A673 (cell line): Measurements from ENCODE around the gene GALNT16. TPM values are rescaled to one million over a fixed set of nuclear protein-coding genes. Genes with fewer than 3 reads are reported as not detected.

ENCODE experiments used
- BruUV-seq: library from RNA; stranded (reverse); fragments of 400-500 nt; replicated peaks from 2 replicates; lab custom pipeline; 2021; lab: Mats Ljungman, UMichigan
- CTCF ChIA-PET: fragments of 300-600 bp; sonication (Branson Sonifier 250); formaldehyde crosslinking; loops from one replicate; lab custom pipeline; 2022; ENCODE audit warnings: antibody characterized with exemption; lab: Charles Lee
- POLR2A ChIA-PET: fragments of 300-600 bp; sonication (Branson Sonifier 250); formaldehyde crosslinking; loops from one replicate; lab custom pipeline; 2022; ENCODE audit warnings: antibody characterized with exemption; ENCODE audit not compliant: low non-redundant PET; lab: Charles Lee
- DNase-seq: peaks from one replicate; pipeline ENCODE4 v3.0.0-alpha.2; 2015; ENCODE audit warnings: low spot score
- H3K27ac ChIP-seq: fragments of 200-600 bp; sonication (generic); 2 replicates; pipeline ENCODE4 v1.5.1; 2016; ENCODE audit warnings: mixed run types, low read depth, mild to moderate bottlenecking, mixed read lengths, antibody characterized with exemption, low read length; ENCODE audit not compliant: poor library complexity, severe bottlenecking
- H3K27me3 ChIP-seq: fragments of 200-600 bp; sonication (generic); replicated peaks from 2 replicates; pipeline ENCODE4 v1.6.1; 2017; ENCODE audit warnings: mixed run types, low read depth, mild to moderate bottlenecking, mixed read lengths, antibody characterized with exemption, low read length; ENCODE audit not compliant: insufficient read depth, poor library complexity
- H3K36me3 ChIP-seq: fragments of 200-600 bp; sonication (generic); 2 replicates; pipeline ENCODE4 v1.6.1; 2016; ENCODE audit warnings: mixed run types, mild to moderate bottlenecking, mixed read lengths, antibody characterized with exemption, low read length; ENCODE audit not compliant: insufficient read depth, poor library complexity, severe bottlenecking
- H3K4me1 ChIP-seq: fragments of 200-600 bp; sonication (generic); 2 replicates; pipeline ENCODE4 v1.6.1; 2017; ENCODE audit warnings: mixed run types, mild to moderate bottlenecking, mixed read lengths, antibody characterized with exemption, low read length; ENCODE audit not compliant: insufficient read depth, poor library complexity, severe bottlenecking
- H3K4me3 ChIP-seq: fragments of 200-600 bp; sonication (generic); 2 replicates; pipeline ENCODE4 v1.5.1; 2016; ENCODE audit warnings: low read depth, mixed run types, mild to moderate bottlenecking, mixed read lengths, low read length; ENCODE audit not compliant: poor library complexity, severe bottlenecking
- H3K9me3 ChIP-seq: fragments of 200-600 bp; sonication (generic); 2 replicates; pipeline ENCODE4 v1.6.1; 2016; ENCODE audit warnings: mixed run types, low read depth, mild to moderate bottlenecking, mixed read lengths, antibody characterized with exemption, low read length; ENCODE audit not compliant: poor library complexity, severe bottlenecking
- EZH2 ChIP-seq: fragments of 200-600 bp; sonication (generic); IDR thresholded peaks from 2 replicates; pipeline ENCODE4 v1.6.1; 2017; ENCODE audit warnings: borderline replicate concordance, low read depth, mild to moderate bottlenecking, mixed read lengths, antibody characterized with exemption, low read length; ENCODE audit not compliant: poor library complexity, severe bottlenecking
- intact Hi-C: fragments of 100-400 bp; cut with micrococcal nuclease; formaldehyde crosslinking; loops from one replicate; pipeline ENCODE4 v1.10.0; 2022; ENCODE audit not compliant: unreplicated experiment
- total RNA-seq: library from RNA; stranded (reverse); gene quantifications from 2 replicates; pipeline ENCODE4 v1.2.3, GENCODE V29; 2021
- TF ChIP-seq, protein P1 (sequence below): fragments of 300-800, 200-600 bp; sonication (generic); conservative IDR thresholded peaks from 2 replicates; pipeline ENCODE4 v1.5.1; 2017; ENCODE audit warnings: low read depth, mild to moderate bottlenecking, antibody characterized with exemption, low read length, moderate library complexity, mixed read lengths

GALNT16 gene
- total RNA-seq, 1 experiment from 2014 or later: 0.32 TPM

DNA sequence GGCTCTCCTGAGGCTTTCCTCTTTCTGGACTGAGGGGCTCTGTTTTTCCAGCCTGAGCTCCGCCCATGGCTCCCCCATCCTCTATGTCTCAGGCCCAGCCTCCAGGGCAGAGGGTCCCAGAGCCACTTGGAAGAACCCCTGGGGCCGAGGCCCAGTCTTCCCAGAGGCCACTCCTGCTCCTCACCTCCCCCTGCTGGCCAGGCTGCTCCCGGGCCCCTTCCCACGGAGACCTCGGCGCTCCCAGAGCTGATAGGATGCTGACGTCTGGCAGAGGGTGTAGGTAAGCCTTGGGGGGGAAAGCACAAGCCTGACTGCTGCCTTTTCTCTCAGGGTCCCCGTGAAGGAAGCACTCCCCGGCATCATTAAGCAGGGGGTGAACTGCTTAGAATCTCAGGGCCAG lies 86.8 kb downstream of the GALNT16 start:
- H3K4me3 ChIP-seq: no peak overlapping the region
- no peaks in the 10 kb centered on the region for H3K9me3 ChIP-seq
- peak; percentile 48 for DNase-seq
- TF ChIP-seq EZH2: no peak
- TF ChIP-seq, protein P1, sequence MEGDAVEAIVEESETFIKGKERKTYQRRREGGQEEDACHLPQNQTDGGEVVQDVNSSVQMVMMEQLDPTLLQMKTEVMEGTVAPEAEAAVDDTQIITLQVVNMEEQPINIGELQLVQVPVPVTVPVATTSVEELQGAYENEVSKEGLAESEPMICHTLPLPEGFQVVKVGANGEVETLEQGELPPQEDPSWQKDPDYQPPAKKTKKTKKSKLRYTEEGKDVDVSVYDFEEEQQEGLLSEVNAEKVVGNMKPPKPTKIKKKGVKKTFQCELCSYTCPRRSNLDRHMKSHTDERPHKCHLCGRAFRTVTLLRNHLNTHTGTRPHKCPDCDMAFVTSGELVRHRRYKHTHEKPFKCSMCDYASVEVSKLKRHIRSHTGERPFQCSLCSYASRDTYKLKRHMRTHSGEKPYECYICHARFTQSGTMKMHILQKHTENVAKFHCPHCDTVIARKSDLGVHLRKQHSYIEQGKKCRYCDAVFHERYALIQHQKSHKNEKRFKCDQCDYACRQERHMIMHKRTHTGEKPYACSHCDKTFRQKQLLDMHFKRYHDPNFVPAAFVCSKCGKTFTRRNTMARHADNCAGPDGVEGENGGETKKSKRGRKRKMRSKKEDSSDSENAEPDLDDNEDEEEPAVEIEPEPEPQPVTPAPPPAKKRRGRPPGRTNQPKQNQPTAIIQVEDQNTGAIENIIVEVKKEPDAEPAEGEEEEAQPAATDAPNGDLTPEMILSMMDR: peak; percentile 67
- intact Hi-C loops: loop anchor here (5.0 kb wide), 1 partner anchor 219 kb away; no protein-coding TSS in a partner anchor
- no peaks in the 10 kb centered on the region for H3K36me3 ChIP-seq
- ChIA-PET POLR2A (no interaction called here), CTCF (interaction anchor here (0.7 kb wide), 1 partner anchor 84 kb away, joined by 6 read pairs; no protein-coding TSS in a partner anchor)
- H3K27me3 ChIP-seq: no peaks in the 10 kb centered on the region
- BruUV-seq: no TSS peak
- H3K27ac ChIP-seq: no peak overlapping the region
- no peaks in the 10 kb centered on the region for H3K4me1 ChIP-seq

DNA sequence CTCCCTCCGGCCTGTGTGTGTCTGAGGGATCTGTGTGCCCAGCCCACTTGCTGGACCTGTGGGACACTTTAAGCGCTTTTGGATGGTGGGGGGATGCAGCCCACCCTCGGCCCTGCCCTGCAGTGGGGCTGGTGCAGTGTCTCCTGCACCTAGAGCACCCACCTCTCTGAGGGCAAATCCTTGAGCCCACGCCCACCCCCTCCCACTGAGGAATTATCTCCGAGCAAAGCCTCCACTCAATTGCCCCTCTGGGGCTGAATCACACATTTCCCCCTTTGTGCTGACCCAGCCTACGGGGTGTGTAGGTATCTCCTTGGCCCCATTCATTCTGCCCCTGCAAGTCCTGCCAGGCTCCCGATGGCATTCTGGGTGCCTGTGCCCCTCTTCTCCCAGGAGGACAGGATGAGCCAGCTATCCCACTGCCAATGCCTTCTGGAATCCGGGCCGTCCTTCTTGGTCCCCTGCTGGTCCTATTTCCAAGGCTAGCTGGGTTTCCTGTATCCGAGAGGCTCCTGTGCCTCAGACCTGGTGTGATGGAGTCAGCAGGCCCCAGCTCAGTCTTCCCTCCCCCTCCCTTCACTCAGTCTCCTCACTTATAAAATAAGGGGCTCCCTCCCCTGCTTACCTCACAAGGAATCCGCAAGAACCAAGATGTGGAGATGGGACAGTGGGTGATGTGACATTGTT lies 89.3 kb downstream of the GALNT16 start:
- Histone ChIP-seq H3K36me3 (no peaks in the 10 kb centered on the region), H3K27me3 (no peaks in the 10 kb centered on the region), H3K4me3 (no peak overlapping the region), H3K9me3 (no peaks in the 10 kb centered on the region), H3K27ac (no peak overlapping the region), H3K4me1 (no peaks in the 10 kb centered on the region)
- BruUV-seq: no TSS peak
- ChIA-PET POLR2A (no interaction called here), CTCF (no interaction called here)
- TF ChIP-seq EZH2: no peak
- TF ChIP-seq, protein P1: no peak
- no peak for DNase-seq
- intact Hi-C loops: loop anchor here (5.0 kb wide), 1 partner anchor 222 kb away; no protein-coding TSS in a partner anchor

DNA sequence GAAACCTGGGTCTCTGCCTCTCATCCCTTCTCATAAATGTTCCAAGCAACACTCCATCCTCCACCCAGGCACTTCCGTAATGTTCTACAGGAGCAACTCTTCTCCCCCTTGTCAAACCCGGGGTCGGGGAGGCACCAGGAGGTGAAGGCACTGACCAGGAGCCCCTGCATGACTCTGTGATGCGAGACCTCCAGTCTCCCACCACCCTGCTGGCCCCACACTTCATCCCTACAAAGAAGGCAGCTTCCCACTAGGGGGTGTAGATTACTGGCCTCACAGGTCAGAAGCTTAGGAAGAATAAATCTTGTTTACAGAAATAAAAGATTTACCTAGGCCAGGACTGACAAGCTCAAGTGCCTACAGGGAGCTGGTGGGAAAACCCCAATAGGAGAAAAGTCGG lies 90.9 kb downstream of the GALNT16 start:
- H3K4me3 ChIP-seq: no peak overlapping the region
- BruUV-seq: no TSS peak
- TF ChIP-seq, protein P1: no peak
- no peak for TF ChIP-seq EZH2
- H3K27ac ChIP-seq: no peak overlapping the region
- DNase-seq: no peak
- H3K27me3 ChIP-seq: no peaks in the 10 kb centered on the region
- CTCF ChIA-PET: no interaction called here
- POLR2A ChIA-PET: no interaction called here
- no peaks in the 10 kb centered on the region for H3K9me3 ChIP-seq
- no peaks in the 10 kb centered on the region for H3K4me1 ChIP-seq
- intact Hi-C loops: no loop called here
- H3K36me3 ChIP-seq: no peaks in the 10 kb centered on the region
